Mesenchymal stem cell (in vitro differentiated cells and primary cell): Measurements from ENCODE around the gene BABAM2.
"Not testable (repeated sequence)": the region's sequence is repeated elsewhere in the genome, so short reads cannot be mapped to it uniquely, and the experiment has no call there.

Experiments used
- DNase-seq: peaks from one replicate; pipeline ENCODE4 v3.0.0-alpha.2; 2013
- H2AFZ ChIP-seq: one replicate; pipeline ENCODE4 v1.6.1; 2013; ENCODE audit warnings: low read depth, mild to moderate bottlenecking, control low read depth, inconsistent platforms, low read length, moderate library complexity
- H2AK5ac ChIP-seq: 2 replicates; pipeline ENCODE4 v1.6.1; 2013; ENCODE audit warnings: low read length, moderate library complexity, mild to moderate bottlenecking, inconsistent platforms; ENCODE audit not compliant: severe bottlenecking
- H2BK120ac ChIP-seq: one replicate; pipeline ENCODE4 v1.6.1; 2013; ENCODE audit warnings: low read depth, mild to moderate bottlenecking, inconsistent platforms, low read length, moderate library complexity
- H2BK12ac ChIP-seq, 2 experiments: one replicate each; pipeline ENCODE4 v1.6.1; 2013; ENCODE audit warnings: inconsistent platforms in 2 of 2, low read length in 2 of 2, mild to moderate bottlenecking in 2 of 2, moderate library complexity in 2 of 2, control low read depth in 1 of 2
- H2BK15ac ChIP-seq: one replicate; pipeline ENCODE4 v1.6.1; 2013; ENCODE audit warnings: mild to moderate bottlenecking, low read depth, inconsistent platforms; ENCODE audit not compliant: poor library complexity, severe bottlenecking
- H2BK5ac ChIP-seq: 2 replicates; pipeline ENCODE4 v1.6.1; 2013; ENCODE audit warnings: low read depth, mild to moderate bottlenecking, low read length, control low read depth, inconsistent platforms; ENCODE audit not compliant: poor library complexity, severe bottlenecking
- H3K14ac ChIP-seq, 2 experiments: one replicate each; pipeline ENCODE4 v1.6.1; 2013; ENCODE audit warnings: inconsistent platforms in 2 of 2, low read length in 2 of 2, control low read depth in 1 of 2, mild to moderate bottlenecking in 1 of 2, moderate library complexity in 1 of 2
- H3K18ac ChIP-seq, 2 experiments: one replicate each; pipeline ENCODE4 v1.6.1; 2013; ENCODE audit warnings: inconsistent platforms in 2 of 2, low read length in 2 of 2, control low read depth in 1 of 2, low read depth in 1 of 2, mild to moderate bottlenecking in 1 of 2
- H3K23ac ChIP-seq, 2 experiments: one replicate each; pipeline ENCODE4 v1.6.1; 2013; ENCODE audit warnings: inconsistent platforms in 2 of 2, low read length in 2 of 2, mild to moderate bottlenecking in 2 of 2, moderate library complexity in 2 of 2, control low read depth in 1 of 2
- H3K27ac ChIP-seq: 2 replicates; pipeline ENCODE4 v1.5.1; 2013; ENCODE audit warnings: mild to moderate bottlenecking, moderate library complexity, low read length, control low read depth, inconsistent platforms; ENCODE audit not compliant: poor library complexity, severe bottlenecking
- H3K27me3 ChIP-seq, 2 experiments: 2 replicates each; pipeline versions ENCODE4 v1.6.1 to v1.7.0; 2013; ENCODE audit warnings: low read length in 2 of 2, mild to moderate bottlenecking in 2 of 2, moderate library complexity in 2 of 2, control low read depth in 1 of 2, inconsistent platforms in 1 of 2; ENCODE audit not compliant: control insufficient read depth in 1 of 2, insufficient read depth in 1 of 2
- H3K36me3 ChIP-seq, 2 experiments: 2 replicates each; pipeline versions ENCODE4 v1.6.1 to v1.7.0; 2013; ENCODE audit warnings: low read length in 2 of 2, control low read depth in 1 of 2, inconsistent platforms in 1 of 2, low read depth in 1 of 2, mild to moderate bottlenecking in 1 of 2; ENCODE audit not compliant: insufficient read depth in 2 of 2, control insufficient read depth in 1 of 2
- H3K4ac ChIP-seq, 2 experiments: one replicate each; pipeline ENCODE4 v1.6.1; 2013; ENCODE audit warnings: inconsistent platforms in 2 of 2, low read length in 2 of 2, mild to moderate bottlenecking in 2 of 2, moderate library complexity in 2 of 2, control low read depth in 1 of 2, low read depth in 1 of 2
- H3K4me1 ChIP-seq: 2 replicates; pipeline ENCODE4 v1.6.1; 2013; ENCODE audit warnings: low read depth, low read length, control low read depth; ENCODE audit not compliant: control insufficient read depth, insufficient read depth
- H3K4me2 ChIP-seq: 2 replicates; pipeline ENCODE4 v1.6.1; 2013; ENCODE audit warnings: low read length, mild to moderate bottlenecking, inconsistent platforms; ENCODE audit not compliant: poor library complexity, severe bottlenecking
- H3K4me3 ChIP-seq, 2 experiments: 2 replicates each; pipeline versions ENCODE4 v1.5.1 to v1.7.0; 2013; ENCODE audit warnings: low read length in 2 of 2, mild to moderate bottlenecking in 2 of 2, control low read depth in 1 of 2, low read depth in 1 of 2; ENCODE audit not compliant: insufficient read depth in 1 of 2
- H3K79me1 ChIP-seq: replicated peaks from 2 replicates; pipeline ENCODE4 v1.6.1; 2013; ENCODE audit warnings: mild to moderate bottlenecking, control low read depth, low read length, inconsistent platforms; ENCODE audit not compliant: poor library complexity, severe bottlenecking
- H3K9ac ChIP-seq: 2 replicates; pipeline ENCODE4 v1.7.0; 2013; ENCODE audit warnings: mild to moderate bottlenecking, low read length, moderate library complexity
- H3K9me3 ChIP-seq: 2 replicates; pipeline ENCODE4 v1.7.0; 2013; ENCODE audit warnings: mild to moderate bottlenecking, low read length; ENCODE audit not compliant: control insufficient read depth
- H4K8ac ChIP-seq: one replicate; pipeline ENCODE4 v1.6.1; 2013; ENCODE audit warnings: inconsistent platforms, mild to moderate bottlenecking, low read length, moderate library complexity
- H4K91ac ChIP-seq: one replicate; pipeline ENCODE4 v1.6.1; 2013; ENCODE audit warnings: mild to moderate bottlenecking, low read length, inconsistent platforms
- WGBS: methylation state at CpG from one replicate; pipeline ENCODE4 v1.1.7; 2013; ENCODE audit warnings: mixed read lengths; 5-methylcytosine and 5-hydroxymethylcytosine counted together

Gene BABAM2

DNA sequence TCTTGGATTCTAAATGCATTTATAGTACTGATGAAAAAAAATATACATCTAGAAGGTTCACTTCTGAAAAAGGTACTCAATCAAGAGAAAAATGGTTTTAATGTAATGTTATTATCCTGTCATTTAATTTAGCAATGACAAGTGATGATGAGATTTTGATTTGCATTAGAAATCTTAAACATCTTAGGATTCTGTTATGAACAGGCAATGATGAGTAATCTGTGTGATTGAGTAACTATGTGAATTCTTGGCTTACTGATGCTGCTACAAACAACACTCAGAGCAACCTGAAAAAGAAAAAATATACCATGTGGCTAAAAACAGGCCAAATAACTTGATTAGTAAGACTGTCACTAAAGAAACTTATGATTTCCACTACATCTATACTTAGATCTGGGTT lies 30.4 kb upstream of the BABAM2 start:
- Histone ChIP-seq H4K8ac (no peak overlapping the region), H2BK12ac (no peak overlapping the region), H3K23ac (no peak overlapping the region), H3K18ac (no peak overlapping the region), H3K14ac (no peak overlapping the region), H3K27me3 (no peaks in the 10 kb centered on the region), H4K91ac (no peak overlapping the region), H3K9me3 (peaks cover 6% of the 10 kb centered on the region), H2AFZ (no peak overlapping the region), H3K27ac (no peak overlapping the region), H2AK5ac (no peak overlapping the region), H3K4me2 (no peak overlapping the region), H2BK120ac (no peak overlapping the region), H3K4me3 (no peak overlapping the region), H3K9ac (peak overlapping the region; percentile 61), H3K4ac (no peak overlapping the region), H3K4me1 (no peaks in the 10 kb centered on the region), H3K79me1 (peaks cover 1% of the 10 kb centered on the region), H3K36me3 (no peaks in the 10 kb centered on the region), H2BK5ac (no peak overlapping the region), H2BK15ac (no peak overlapping the region)
- peak; percentile 73 for DNase-seq

- Histone ChIP-seq H3K4me2 (no peak overlapping the region), H3K36me3 (no peaks in the 10 kb centered on the region), H3K79me1 (peaks cover 1% of the 10 kb centered on the region), H3K23ac (no peak overlapping the region), H3K4me1 (no peaks in the 10 kb centered on the region), H3K14ac (no peak overlapping the region), H2BK12ac (no peak overlapping the region), H2AK5ac (no peak overlapping the region), H3K9me3 (no peaks in the 10 kb centered on the region), H3K18ac (no peak overlapping the region), H4K91ac (no peak overlapping the region), H4K8ac (no peak overlapping the region), H2AFZ (no peak overlapping the region), H3K9ac (no peak overlapping the region), H2BK5ac (no peak overlapping the region), H2BK15ac (no peak overlapping the region), H3K4me3 (no peak overlapping the region), H3K27ac (no peak overlapping the region), H2BK120ac (no peak overlapping the region), H3K4ac (no peak overlapping the region), H3K27me3 (no peaks in the 10 kb centered on the region)
- no peak for DNase-seq
- WGBS, result 76% methylated on average over 1 of the region's 1 CpG
Measured at GRCh38 chr2:27863146-27863545, 27.4 kb upstream of the BABAM2 start.

- H3K9me3 ChIP-seq, H3K4ac ChIP-seq, H3K79me1 ChIP-seq, H3K18ac ChIP-seq, H3K27me3 ChIP-seq, H3K9ac ChIP-seq, H2BK5ac ChIP-seq, H2AFZ ChIP-seq, H2BK12ac ChIP-seq, H2BK120ac ChIP-seq, H2BK15ac ChIP-seq, H3K36me3 ChIP-seq, H4K91ac ChIP-seq, H3K4me1 ChIP-seq, H2AK5ac ChIP-seq, H3K23ac ChIP-seq, H3K4me2 ChIP-seq, H3K4me3 ChIP-seq, H4K8ac ChIP-seq, H3K14ac ChIP-seq, DNase-seq, H3K27ac ChIP-seq: not testable (repeated sequence)
- WGBS, result over 99% methylated on average over 5 of the region's 5 CpGs
Measured at GRCh38 chr2:27863955-27864354, 26.6 kb upstream of the BABAM2 start.

DNA sequence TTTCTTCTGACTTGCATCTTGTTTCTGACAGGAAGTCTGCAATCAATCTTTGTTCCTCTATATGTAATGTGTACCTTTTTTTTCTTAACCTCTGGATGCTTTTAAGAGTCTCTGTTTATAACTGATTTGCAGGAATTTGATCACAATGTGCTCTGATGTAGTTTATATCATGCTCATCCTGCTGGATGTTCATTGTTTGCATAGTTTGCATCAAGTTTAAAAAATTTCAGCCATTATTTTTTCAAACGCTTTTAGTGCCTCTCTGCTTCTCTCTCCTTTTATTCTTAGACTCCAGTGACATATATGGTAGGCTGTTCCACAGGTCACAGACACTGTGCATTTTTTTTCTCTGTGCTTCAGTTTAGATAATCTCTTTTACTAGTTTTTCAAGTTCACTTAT lies 24.3 kb upstream of the BABAM2 start:
- H3K4me3 ChIP-seq, result no peak overlapping the region

More for the DNA sequence above, 24.3 kb upstream of the BABAM2 start:
- H3K9ac ChIP-seq, result no peak overlapping the region
- H3K9me3 ChIP-seq, result no peaks in the 10 kb centered on the region
- no peak for DNase-seq
- H2BK120ac ChIP-seq, result no peak overlapping the region
- no peak overlapping the region for H3K23ac ChIP-seq
- H3K4me2 ChIP-seq, result no peak overlapping the region
- no peak overlapping the region for H4K91ac ChIP-seq
- H3K4ac ChIP-seq, result no peak overlapping the region
- H2BK12ac ChIP-seq, result no peak overlapping the region
- H3K79me1 ChIP-seq, result no peaks in the 10 kb centered on the region
- no peak overlapping the region for H2AK5ac ChIP-seq
- no peak overlapping the region for H3K27ac ChIP-seq
- H3K27me3 ChIP-seq, result no peaks in the 10 kb centered on the region
- H4K8ac ChIP-seq, result no peak overlapping the region
- H2BK15ac ChIP-seq, result no peak overlapping the region
- H3K4me1 ChIP-seq, result no peaks in the 10 kb centered on the region
- no peak overlapping the region for H3K14ac ChIP-seq
- 30% methylated on average over 1 of the region's 1 CpG for WGBS
- no peak overlapping the region for H3K18ac ChIP-seq
- no peak overlapping the region for H2AFZ ChIP-seq
- no peak overlapping the region for H2BK5ac ChIP-seq
- H3K36me3 ChIP-seq, result no peaks in the 10 kb centered on the region
